Measurements from ENCODE around the gene OLFM1.

- TF ChIP-seq CTCF (IDR thresholded peaks at IDR 0.05; ENCODE audit: borderline replicate concordance, extremely low read depth, low read length, poor library complexity, severe bottlenecking) = no peak
- no peak for TF ChIP-seq EZH2 (IDR thresholded peaks at IDR 0.05; ENCODE audit: borderline replicate concordance, low read depth, low read length, severe bottlenecking)
Observed at GRCh38 chr9:135077497-135078200, 9.8 kb upstream of the OLFM1 start.

Data from DND-41 (cell line).